ENCODE measurements around the gene TTC28.
"Not testable (repeated sequence)": the region's sequence is repeated elsewhere in the genome, so short reads cannot be mapped to it uniquely, and the experiment has no call there.

TTC28 gene

DNA sequence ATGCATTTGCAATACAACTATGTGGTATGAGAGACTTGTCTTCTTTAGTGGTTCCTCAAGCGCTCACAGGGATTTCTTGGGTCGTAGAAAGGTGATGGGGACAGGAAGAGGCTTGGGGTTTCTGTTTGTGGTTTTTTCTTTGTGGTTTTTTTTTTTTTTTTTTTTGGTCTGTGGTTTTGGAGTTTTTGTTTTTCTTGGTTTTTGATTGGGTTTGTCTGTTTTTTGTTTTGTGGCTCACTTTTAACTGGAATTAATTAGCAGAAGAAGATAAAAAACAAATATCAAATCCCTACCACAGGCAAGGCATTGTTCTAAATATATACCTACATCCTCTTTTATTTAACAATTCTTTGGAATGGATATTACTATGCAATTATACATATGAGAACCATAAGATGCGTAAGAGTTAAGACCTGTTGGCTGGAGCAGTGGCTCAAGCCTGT is 5.5 kb downstream of the TTC28 start:
- DNase-seq, result peak; percentile 25

GRCh38 chr22:28670756-28671155 is 8.9 kb downstream of the TTC28 start:
- DNase-seq, result peak; percentile 50

- DNase-seq, result peak; percentile 79
Observed at GRCh38 chr22:28670161-28670560, 9.5 kb downstream of the TTC28 start.

DNA sequence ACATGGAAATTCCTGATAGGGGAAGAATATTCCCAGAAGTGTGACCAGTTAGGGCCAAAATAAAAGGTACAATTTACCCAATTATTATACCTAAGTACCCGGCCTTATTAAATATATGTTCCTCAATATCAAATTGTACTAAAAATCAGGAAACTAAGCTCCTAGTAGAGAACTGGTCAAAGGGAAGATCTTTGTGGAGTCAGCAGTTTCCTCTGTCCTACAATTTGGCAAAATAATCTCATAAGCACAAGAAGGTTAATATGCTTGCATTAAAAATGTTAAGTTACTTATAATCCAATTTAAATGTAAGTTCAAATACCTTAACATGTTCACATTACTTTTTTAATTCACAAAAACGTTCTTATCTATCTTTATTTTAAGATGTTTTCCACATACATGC is 10.3 kb downstream of the TTC28 start:
- no peak for DNase-seq

GRCh38 chr22:28663569-28663942 is 16.1 kb downstream of the TTC28 start:
- DNase-seq, result not testable (repeated sequence)

DNA sequence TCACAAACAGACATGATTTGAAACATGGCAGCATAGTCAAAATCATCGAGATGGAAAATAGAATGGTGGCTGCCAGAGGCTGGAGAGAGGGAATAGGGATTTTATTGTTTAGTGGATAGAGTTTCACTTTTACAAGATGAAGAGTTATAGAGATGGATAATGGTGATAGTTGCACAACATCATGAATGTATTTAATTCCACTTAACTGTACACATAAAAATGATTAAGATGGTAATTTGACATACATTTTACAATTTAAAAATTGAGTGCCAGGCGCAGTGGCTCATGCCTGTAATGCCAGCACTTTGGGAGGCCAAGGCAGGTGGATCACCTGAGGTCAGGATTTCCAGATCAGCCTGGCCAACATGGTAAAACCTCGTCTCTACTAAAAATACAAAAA is 21.2 kb downstream of the TTC28 start:
- no peak for DNase-seq

DNA sequence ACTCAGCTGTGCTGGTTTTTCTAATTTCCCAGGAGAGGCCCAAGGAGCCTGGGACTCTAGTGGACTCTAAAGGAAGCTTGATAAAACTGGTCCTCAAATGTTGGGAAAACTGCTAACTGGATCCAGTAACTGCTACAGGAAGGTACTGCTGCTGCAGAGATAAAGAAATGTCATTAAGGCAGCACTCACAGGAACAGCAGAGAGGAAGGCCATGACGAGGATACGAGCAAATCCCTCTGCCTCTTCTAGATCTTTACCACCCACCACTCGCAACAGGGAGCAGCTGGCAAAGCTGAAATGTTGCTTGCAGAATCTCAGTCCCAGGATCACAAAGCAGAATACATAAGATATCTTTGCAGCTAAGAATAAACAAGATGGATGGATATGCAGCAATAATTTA is 23.5 kb downstream of the TTC28 start:
- no peak for DNase-seq

GRCh38 chr22:28650463-28650862 is 29.2 kb downstream of the TTC28 start:
- no peak for DNase-seq

DNA sequence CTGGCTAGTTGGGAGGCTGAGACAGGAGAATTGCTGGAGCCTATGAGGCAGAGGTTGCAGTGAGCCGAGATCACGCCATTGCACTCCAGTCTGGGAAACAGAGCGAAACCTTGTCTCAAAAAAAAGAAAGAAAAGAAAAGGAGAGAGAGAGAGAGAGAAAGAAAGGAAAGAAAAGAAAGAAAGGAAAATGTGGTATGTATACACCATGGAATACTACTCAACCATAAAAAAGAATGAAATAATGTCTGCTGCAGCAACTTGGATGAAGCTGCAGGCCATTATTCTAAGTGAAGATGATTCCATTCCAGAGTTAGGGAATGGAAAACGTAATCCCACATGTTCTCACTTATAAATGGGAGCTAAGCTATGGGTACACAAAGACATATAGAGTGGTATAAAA is 30.8 kb downstream of the TTC28 start:
- no peak for DNase-seq

DNA sequence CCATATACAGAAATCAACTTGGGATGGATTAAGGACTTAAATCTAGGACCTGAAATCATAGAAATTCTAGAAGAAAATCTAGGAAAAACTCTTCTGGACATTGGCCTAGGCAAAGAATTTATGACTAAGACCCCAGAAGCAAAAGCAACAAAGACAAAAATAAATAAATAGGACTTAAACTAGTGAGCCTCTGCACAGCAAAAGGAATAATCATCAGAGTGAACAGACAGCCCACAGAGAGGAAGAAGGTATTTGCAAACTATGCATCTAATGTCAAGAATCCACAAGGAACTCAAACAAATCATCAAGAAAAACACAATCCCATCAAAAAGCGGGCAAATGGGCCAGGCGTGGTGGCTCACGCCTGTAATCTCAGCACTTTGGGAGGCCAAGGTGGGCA is 32.4 kb downstream of the TTC28 start:
- no peak for DNase-seq

DNA sequence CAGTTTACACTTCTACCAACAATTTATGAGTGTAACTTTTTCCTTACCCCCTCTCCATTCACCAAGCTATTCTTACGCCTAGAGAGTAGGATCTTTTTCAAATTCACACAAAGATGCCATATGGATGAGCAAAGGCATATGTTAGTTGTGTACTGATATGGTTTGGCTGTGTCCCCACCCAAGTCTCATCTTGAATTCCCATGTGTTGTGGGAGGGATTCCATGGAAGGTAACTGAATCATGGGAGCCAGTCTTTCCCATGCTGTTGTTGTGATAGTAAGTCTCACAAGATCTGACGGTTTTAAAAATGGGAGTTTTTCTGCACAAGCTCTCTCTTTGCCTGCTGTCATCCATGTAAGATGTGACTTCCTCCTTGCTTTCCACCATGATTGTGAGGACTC is 40.3 kb downstream of the TTC28 start:
- no peak for DNase-seq

- no peak for DNase-seq
Observed at GRCh38 chr22:28637225-28637624, 42.4 kb downstream of the TTC28 start.

GRCh38 chr22:28630177-28630574 is 49.5 kb downstream of the TTC28 start:
- DNase-seq, result no peak

- DNase-seq, result no peak
Observed at GRCh38 chr22:28629420-28630176, 50.0 kb downstream of the TTC28 start.

DNA sequence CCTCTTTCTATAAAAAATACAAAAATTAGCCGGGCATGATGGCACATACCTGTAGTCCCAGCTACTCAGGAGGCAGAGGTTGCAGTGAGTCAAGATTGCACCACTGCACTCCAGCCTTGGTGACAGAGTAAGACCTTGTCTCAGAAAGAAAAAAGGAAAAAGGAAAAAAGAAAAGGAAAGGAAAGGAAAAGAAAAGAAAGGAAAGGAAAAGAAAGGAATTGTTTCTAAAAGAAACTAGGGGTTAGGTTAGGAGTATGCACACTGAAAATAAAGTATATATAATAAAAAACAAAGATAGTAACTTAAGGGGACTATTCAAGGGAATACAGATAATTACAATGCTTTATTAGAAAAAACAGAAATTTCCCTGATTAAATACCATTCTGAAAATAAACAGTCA is 50.9 kb downstream of the TTC28 start:
- no peak for DNase-seq

DNA sequence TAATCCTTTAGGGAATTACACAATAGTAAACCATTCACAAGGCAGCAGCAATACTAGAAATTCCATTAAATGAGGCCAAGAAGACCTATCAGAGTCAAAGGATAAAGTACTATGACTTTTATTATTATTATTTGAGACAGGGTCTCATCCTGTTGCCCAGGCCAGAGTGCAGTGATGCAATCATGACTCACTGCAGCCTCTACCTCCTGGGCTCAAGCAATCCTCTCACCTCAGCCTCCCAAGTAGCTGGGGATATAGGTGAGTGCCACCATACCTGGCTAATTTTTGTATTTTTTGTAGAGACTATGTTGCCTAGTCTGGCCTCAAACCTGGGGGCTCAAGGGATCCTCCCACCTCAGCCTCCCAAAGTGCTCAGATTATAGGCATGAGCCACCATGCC is 51.8 kb downstream of the TTC28 start:
- DNase-seq, result no peak

- DNase-seq, result no peak
Observed at GRCh38 chr22:28620244-28620922, 59.3 kb downstream of the TTC28 start.

DNA sequence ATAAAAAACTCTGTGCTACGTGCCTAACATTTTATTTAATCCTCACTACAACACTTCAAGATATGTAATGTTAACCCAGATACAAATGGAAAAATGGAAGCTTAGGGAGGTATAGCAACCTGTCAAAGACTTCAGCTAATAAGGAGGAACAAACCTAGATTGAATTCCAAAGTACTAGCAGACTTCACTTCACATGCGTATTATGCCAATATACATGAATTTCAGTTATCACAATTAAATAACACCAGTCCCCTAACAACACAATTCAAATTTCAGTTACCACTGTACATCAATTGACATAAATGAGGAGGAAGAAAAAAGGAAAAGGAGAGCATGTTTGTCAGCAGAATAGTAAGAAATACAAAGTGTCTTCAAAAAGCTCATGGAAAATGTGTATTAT is 60.4 kb downstream of the TTC28 start:
- no peak for DNase-seq

DNA sequence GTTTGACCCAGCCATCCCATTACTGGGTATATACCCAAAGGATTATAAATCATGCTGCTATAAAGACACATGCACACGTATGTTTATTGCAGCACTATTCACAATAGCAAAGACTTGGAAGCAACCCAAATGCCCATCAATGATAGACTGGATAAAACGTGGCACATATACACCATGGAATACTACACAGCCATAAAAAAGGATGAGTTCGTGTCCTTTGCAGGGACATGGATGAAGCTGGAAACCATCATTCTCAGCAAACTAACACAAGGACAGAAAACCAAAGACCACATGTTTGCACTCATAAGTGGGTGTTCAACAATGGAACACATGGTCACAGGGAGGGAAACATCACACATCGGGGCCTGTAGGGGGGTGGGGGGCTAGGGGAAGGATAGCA is 64.2 kb downstream of the TTC28 start:
- not testable (repeated sequence) for DNase-seq

- DNase-seq, result no peak
Observed at GRCh38 chr22:28609921-28610320, 69.7 kb downstream of the TTC28 start.

GRCh38 chr22:28608546-28608945 is 71.1 kb downstream of the TTC28 start:
- DNase-seq, result no peak

DNA sequence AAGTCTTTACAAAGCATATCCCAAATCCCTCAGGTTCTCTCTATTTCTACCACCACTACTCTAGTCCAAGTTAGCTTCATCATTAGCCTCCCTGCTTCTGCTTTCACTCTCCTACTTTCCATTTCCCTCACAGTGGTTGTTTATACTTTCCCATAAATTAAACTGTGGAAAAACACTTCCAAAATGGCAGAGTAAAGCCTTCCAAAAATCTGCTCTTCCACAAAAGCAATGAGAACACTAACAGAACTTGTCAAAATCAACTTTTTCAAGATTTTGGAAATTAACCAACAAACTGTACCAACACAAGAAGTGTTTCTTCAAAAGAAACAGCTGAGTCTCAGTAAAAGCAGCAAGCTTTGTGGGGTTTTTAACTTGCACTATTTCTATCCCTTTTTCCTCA is 71.8 kb downstream of the TTC28 start:
- DNase-seq, result peak; percentile 4

- DNase-seq, result no peak
Observed at GRCh38 chr22:28604966-28605761, 74.5 kb downstream of the TTC28 start.

DNA sequence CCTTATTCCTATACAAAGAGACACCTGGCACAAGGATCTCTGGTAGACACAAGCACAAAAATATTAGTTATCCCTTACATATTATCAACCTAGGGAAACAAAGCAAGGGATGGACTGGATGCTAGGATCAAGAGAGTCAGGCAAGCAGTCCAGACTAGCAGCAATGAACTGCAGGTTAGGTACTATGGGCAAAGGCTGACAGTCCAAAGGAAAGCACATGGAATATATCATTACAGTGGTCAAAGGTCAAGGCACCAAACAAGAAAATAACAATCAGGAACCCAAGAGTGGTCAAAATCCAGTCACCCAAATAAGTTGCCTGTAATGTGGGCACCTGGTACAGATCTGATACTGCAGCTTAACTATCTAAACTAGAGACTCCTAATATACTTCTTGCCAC is 77.7 kb downstream of the TTC28 start:
- no peak for DNase-seq
